Naive thymus-derived CD8-positive, alpha-beta T cell (primary cell): ENCODE results near the gene MTG2. TPM values are rescaled to one million over a fixed set of nuclear protein-coding genes. Genes with fewer than 3 reads are reported as not detected.

Source experiments
- ATAC-seq, 2 donors: fragments of 150-1000 bp; cut with Tn5 transposase in 1 of 2; sonication (Bioruptor Pico), chemical (Tn5 transposase) in 1 of 2; 1 replicate in 1 of 2; 2 replicates in 1 of 2; pipeline ENCODE4 v1.10.0; 2021; ENCODE audit warnings: mild to moderate bottlenecking in 2 of 2, moderate library complexity in 2 of 2
- POLR2A ChIA-PET: fragments of 350-600 bp; sonication (Branson Sonifier 250); formaldehyde crosslinking; loops from one replicate; lab custom pipeline; 2021; ENCODE audit warnings: antibody characterized with exemption; lab: Charles Lee
- DNase-seq, 10 donors: peaks; one replicate each; pipeline versions ENCODE4 v3.0.0 to v3.0.0-alpha.2; 2020 to 2022
- H3K27ac Mint-ChIP-seq, 10 donors: one replicate each; pipeline ENCODE4 v1.8.0; 2020 to 2022; ENCODE audit warnings: mild to moderate bottlenecking in 10 of 10, mixed read lengths in 10 of 10, moderate library complexity in 4 of 10, inconsistent platforms in 1 of 10
- H3K27me3 Mint-ChIP-seq, 5 donors: one replicate each; pipeline ENCODE4 v1.8.0; 2021 to 2022; ENCODE audit warnings: mixed read lengths in 5 of 5
- H3K36me3 Mint-ChIP-seq, 3 donors: one replicate each; pipeline ENCODE4 v1.8.0; 2020 to 2022; ENCODE audit warnings: mixed read lengths in 3 of 3, mild to moderate bottlenecking in 2 of 3, inconsistent platforms in 1 of 3
- H3K4me1 Mint-ChIP-seq, 4 donors: one replicate each; pipeline ENCODE4 v1.8.0; 2021 to 2022; ENCODE audit warnings: mixed read lengths in 4 of 4
- H3K4me3 Mint-ChIP-seq, 10 donors: one replicate each; pipeline ENCODE4 v1.8.0; 2020 to 2022; ENCODE audit warnings: mild to moderate bottlenecking in 10 of 10, mixed read lengths in 10 of 10, moderate library complexity in 6 of 10, inconsistent platforms in 1 of 10
- H3K9me3 Mint-ChIP-seq, 9 donors: one replicate each; pipeline ENCODE4 v1.8.0; 2020 to 2022; ENCODE audit warnings: mixed read lengths in 9 of 9, mild to moderate bottlenecking in 3 of 9, inconsistent platforms in 1 of 9, moderate library complexity in 1 of 9
- polyA plus RNA-seq, 3 donors: library from polyadenylated mRNA; unstranded; fragments of 300-500 nt; fragmentation: Illumina TruSeq; gene quantifications; one replicate each; pipeline ENCODE4 v1.2.3, GENCODE V29; 2021
- total RNA-seq, 8 experiments: library from RNA in 2 of 8; stranded (reverse) in 2 of 8; gene quantifications; one replicate each; pipeline ENCODE4 v1.2.3 and lab custom pipeline; 2021 to 2026

MTG2 gene
- total and polyA plus RNA-seq, 5 experiments from 2014 or later = 21.8 to 45.1 (median 28.5) TPM

- ATAC-seq = no peak
- peaks cover 8 to 58% (median 36%) of the 10 kb centered on the region in 5 donors for H3K27me3 Mint-ChIP-seq
- peaks cover 2 to 8% (median 5%) of the 10 kb centered on the region in 4 donors for H3K4me1 Mint-ChIP-seq
- no peaks in the 10 kb centered on the region for H3K9me3 Mint-ChIP-seq
- peak overlapping the region in 1 of 10 donors; percentile 28 for H3K27ac Mint-ChIP-seq
- POLR2A ChIA-PET = no interaction called here
- peak overlapping the region in 1 of 10 donors; percentile 36 for H3K4me3 Mint-ChIP-seq
- peaks cover 0 to 2% (median 0%) of the 10 kb centered on the region in 3 donors for H3K36me3 Mint-ChIP-seq
- no peak for DNase-seq
Measured at GRCh38 chr20:62224113-62224855, 41.5 kb downstream of the MTG2 start.

- H3K4me3 Mint-ChIP-seq = no peak overlapping the region
- peaks cover 0 to 2% (median 0%) of the 10 kb centered on the region in 3 donors for H3K36me3 Mint-ChIP-seq
- no peak for ATAC-seq
- no peaks in the 10 kb centered on the region for H3K9me3 Mint-ChIP-seq
- POLR2A ChIA-PET = no interaction called here
- no peak for DNase-seq
- H3K27ac Mint-ChIP-seq = peak overlapping the region in 1 of 10 donors; percentile 28
- peaks cover 8 to 56% (median 36%) of the 10 kb centered on the region in 5 donors for H3K27me3 Mint-ChIP-seq
- H3K4me1 Mint-ChIP-seq = peaks cover 2 to 8% (median 5%) of the 10 kb centered on the region in 4 donors
Measured at GRCh38 chr20:62225026-62225425, 42.2 kb downstream of the MTG2 start.

- H3K4me3 Mint-ChIP-seq = no peak overlapping the region
- H3K27ac Mint-ChIP-seq = no peak overlapping the region
- ATAC-seq = no peak
- H3K36me3 Mint-ChIP-seq = peaks cover 0 to 2% (median 0%) of the 10 kb centered on the region in 3 donors
- no peaks in the 10 kb centered on the region for H3K9me3 Mint-ChIP-seq
- no peak for DNase-seq
- H3K27me3 Mint-ChIP-seq = peaks cover 7 to 52% (median 35%) of the 10 kb centered on the region in 5 donors
- H3K4me1 Mint-ChIP-seq = peaks cover 1 to 5% (median 3%) of the 10 kb centered on the region in 4 donors
- POLR2A ChIA-PET = no interaction called here
Measured at GRCh38 chr20:62225820-62226635, 43.2 kb downstream of the MTG2 start.

- Mint-ChIP-seq H3K4me3 (no peak overlapping the region), H3K9me3 (no peaks in the 10 kb centered on the region), H3K36me3 (no peaks in the 10 kb centered on the region), H3K27ac (no peak overlapping the region), H3K27me3 (peaks cover 6 to 44% (median 28%) of the 10 kb centered on the region in 5 donors), H3K4me1 (peaks cover 0 to 5% (median 0%) of the 10 kb centered on the region in 4 donors)
- no peak for ATAC-seq
- POLR2A ChIA-PET = no interaction called here
- no peak for DNase-seq
Measured at GRCh38 chr20:62226707-62227590, 44.1 kb downstream of the MTG2 start.

- H3K4me1 Mint-ChIP-seq = peaks cover 0 to 5% (median 0%) of the 10 kb centered on the region in 4 donors
Measured at GRCh38 chr20:62227591-62227976, 44.8 kb downstream of the MTG2 start.

GRCh38 chr20:62227977-62228958 is 45.4 kb downstream of the MTG2 start:
- H3K4me1 Mint-ChIP-seq = peaks cover 0 to 5% (median 0%) of the 10 kb centered on the region in 4 donors
- peak; percentile 35 to 36 for ATAC-seq
- no peak for DNase-seq
- POLR2A ChIA-PET = no interaction called here
- no peak overlapping the region for H3K4me3 Mint-ChIP-seq
- H3K27ac Mint-ChIP-seq = no peak overlapping the region
- no peaks in the 10 kb centered on the region for H3K36me3 Mint-ChIP-seq
- peaks cover 6 to 39% (median 22%) of the 10 kb centered on the region in 5 donors for H3K27me3 Mint-ChIP-seq
- no peaks in the 10 kb centered on the region for H3K9me3 Mint-ChIP-seq

More at GRCh38 chr20:62227591-62227976, 44.8 kb downstream of the MTG2 start:
- peaks cover 6 to 44% (median 27%) of the 10 kb centered on the region in 5 donors for H3K27me3 Mint-ChIP-seq
- no peak overlapping the region for H3K4me3 Mint-ChIP-seq
- H3K27ac Mint-ChIP-seq = no peak overlapping the region
- DNase-seq = no peak
- no peaks in the 10 kb centered on the region for H3K9me3 Mint-ChIP-seq
- POLR2A ChIA-PET = no interaction called here
- H3K36me3 Mint-ChIP-seq = no peaks in the 10 kb centered on the region
- ATAC-seq = no peak

GRCh38 chr20:62228982-62229545 is 46.2 kb downstream of the MTG2 start:
- ATAC-seq = no peak

GRCh38 chr20:62229667-62230066 is 46.8 kb downstream of the MTG2 start:
- POLR2A ChIA-PET = no interaction called here
- no peaks in the 10 kb centered on the region for H3K36me3 Mint-ChIP-seq
- peaks cover 0 to 4% (median 0%) of the 10 kb centered on the region in 4 donors for H3K4me1 Mint-ChIP-seq
- H3K27ac Mint-ChIP-seq = no peak overlapping the region
- DNase-seq (no peak), ATAC-seq (no peak)
- no peak overlapping the region for H3K4me3 Mint-ChIP-seq
- no peaks in the 10 kb centered on the region for H3K9me3 Mint-ChIP-seq
- H3K27me3 Mint-ChIP-seq = peaks cover 4 to 35% (median 22%) of the 10 kb centered on the region in 5 donors

More at GRCh38 chr20:62228982-62229545, 46.2 kb downstream of the MTG2 start:
- POLR2A ChIA-PET = no interaction called here
- Mint-ChIP-seq H3K4me1 (peaks cover 0 to 5% (median 0%) of the 10 kb centered on the region in 4 donors), H3K4me3 (no peak overlapping the region), H3K27ac (no peak overlapping the region), H3K9me3 (no peaks in the 10 kb centered on the region), H3K27me3 (peaks cover 6 to 40% (median 27%) of the 10 kb centered on the region in 5 donors), H3K36me3 (no peaks in the 10 kb centered on the region)
- no peak for DNase-seq

GRCh38 chr20:62230276-62230675 is 47.4 kb downstream of the MTG2 start:
- Mint-ChIP-seq H3K36me3 (no peaks in the 10 kb centered on the region), H3K27ac (no peak overlapping the region), H3K4me3 (no peak overlapping the region), H3K9me3 (peaks cover 0 to 2% (median 0%) of the 10 kb centered on the region in 9 donors), H3K4me1 (peaks cover 0 to 2% (median 0%) of the 10 kb centered on the region in 4 donors), H3K27me3 (peaks cover 2 to 31% (median 16%) of the 10 kb centered on the region in 5 donors)
- POLR2A ChIA-PET = no interaction called here
- no peak for DNase-seq
- ATAC-seq = no peak

- DNase-seq (no peak), ATAC-seq (no peak)
- no peak overlapping the region for H3K4me3 Mint-ChIP-seq
- peaks cover 2 to 27% (median 13%) of the 10 kb centered on the region in 5 donors for H3K27me3 Mint-ChIP-seq
- POLR2A ChIA-PET = no interaction called here
- no peak overlapping the region for H3K27ac Mint-ChIP-seq
- H3K36me3 Mint-ChIP-seq = no peaks in the 10 kb centered on the region
- H3K4me1 Mint-ChIP-seq = peaks cover 0 to 2% (median 0%) of the 10 kb centered on the region in 4 donors
- H3K9me3 Mint-ChIP-seq = peaks cover 0 to 2% (median 0%) of the 10 kb centered on the region in 9 donors
Measured at GRCh38 chr20:62230696-62231095, 47.9 kb downstream of the MTG2 start.

- DNase-seq (no peak), ATAC-seq (no peak)
- H3K27me3 Mint-ChIP-seq = peaks cover 2 to 25% (median 13%) of the 10 kb centered on the region in 5 donors
- H3K9me3 Mint-ChIP-seq = peaks cover 0 to 2% (median 0%) of the 10 kb centered on the region in 9 donors
- POLR2A ChIA-PET = no interaction called here
- no peak overlapping the region for H3K4me3 Mint-ChIP-seq
- H3K27ac Mint-ChIP-seq = no peak overlapping the region
- no peaks in the 10 kb centered on the region for H3K36me3 Mint-ChIP-seq
- H3K4me1 Mint-ChIP-seq = peaks cover 0 to 2% (median 0%) of the 10 kb centered on the region in 4 donors
Measured at GRCh38 chr20:62231292-62231691, 48.5 kb downstream of the MTG2 start.
